Panc1 (cell line): Measurements from ENCODE around the gene TTLL10.

Source experiments
- CTCF ChIP-seq: fragments of 450-650 bp; IDR thresholded peaks from 2 replicates; pipeline ENCODE4 v1.5.1; 2017; ENCODE audit warnings: mild to moderate bottlenecking
- POLR2AphosphoS5 ChIP-seq: IDR thresholded peaks from 2 replicates; pipeline ENCODE4 v1.6.1; 2012; ENCODE audit warnings: mild to moderate bottlenecking, low read depth, low read length, moderate library complexity

DNA sequence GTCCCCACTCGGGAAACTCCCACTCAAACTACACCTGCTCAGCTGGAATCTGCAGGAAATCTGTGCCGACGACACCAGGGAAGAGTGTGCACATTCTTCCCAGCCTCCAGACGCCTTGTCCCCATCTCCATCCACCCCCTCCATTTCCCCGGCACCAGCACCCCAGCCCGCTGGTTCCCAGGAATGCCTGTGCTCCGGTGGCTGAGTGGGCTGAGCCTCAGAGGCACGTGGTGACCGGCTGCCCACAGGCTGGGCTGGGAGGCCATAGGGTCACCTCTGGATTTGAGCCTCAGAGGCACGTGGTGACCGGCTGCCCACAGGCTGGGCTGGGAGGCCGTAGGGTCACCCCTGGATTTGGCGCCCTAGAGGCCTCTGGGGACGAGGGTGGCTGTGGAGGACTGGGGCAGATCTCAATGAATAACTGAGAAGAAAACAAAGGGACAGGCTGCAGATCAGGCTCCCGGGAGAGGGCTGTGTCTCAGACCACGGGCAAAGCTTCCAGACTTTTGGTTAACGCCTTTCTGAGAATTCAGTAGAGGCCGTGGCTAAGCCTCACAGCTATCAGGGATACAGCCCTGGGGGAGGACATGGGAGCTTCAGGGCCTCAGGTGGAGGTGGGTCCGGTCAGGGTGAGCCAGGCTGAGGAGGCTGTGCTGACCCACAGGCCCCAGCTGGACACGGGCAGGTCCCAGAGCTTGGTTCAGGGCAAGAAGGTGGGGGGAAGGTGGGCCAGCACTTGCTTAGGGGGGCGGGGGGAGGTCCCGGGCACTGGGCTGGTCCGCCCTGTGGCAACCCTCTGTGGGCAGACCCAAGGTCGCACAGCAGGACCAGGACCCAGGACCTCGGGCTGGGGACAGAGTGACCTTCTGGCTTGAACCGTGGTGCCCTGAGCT, 17.3 kb upstream of the TTLL10 start:
- TF ChIP-seq CTCF (no peak), POLR2AphosphoS5 (no peak)
